Natural killer cell (primary cell): ENCODE data around the gene CACUL1. TPM values are rescaled to one million over a fixed set of nuclear protein-coding genes. Genes with fewer than 3 reads are reported as not detected.

Source experiments
- ATAC-seq, 3 donors: fragments of 150-1000 bp in 2 of 3; fragments of 200-7000 bp in 1 of 3; cut with Tn5 transposase; 1 replicate in 1 of 3; 2 replicates in 2 of 3; pipeline ENCODE4 v1.10.0; 2021; ENCODE audit warnings: mild to moderate bottlenecking in 2 of 3, moderate library complexity in 2 of 3
- DNase-seq, 2 donors: peaks; one replicate each; pipeline versions ENCODE4 v3.0.0 to v3.0.0-alpha.2; 2013 to 2021; ENCODE audit warnings: mixed read lengths in 1 of 2
- H3K27ac ChIP-seq: one replicate; pipeline ENCODE4 v1.5.1; 2013; ENCODE audit warnings: mild to moderate bottlenecking, low read length
- H3K27me3 ChIP-seq: one replicate; pipeline ENCODE4 v1.6.1; 2013; ENCODE audit warnings: low read length; ENCODE audit not compliant: control insufficient read depth, insufficient read depth
- H3K36me3 ChIP-seq: one replicate; pipeline ENCODE4 v1.6.1; 2013; ENCODE audit warnings: low read length; ENCODE audit not compliant: control insufficient read depth, insufficient read depth
- H3K4me1 ChIP-seq: one replicate; pipeline ENCODE4 v1.6.1; 2013; ENCODE audit warnings: low read length; ENCODE audit not compliant: control insufficient read depth, insufficient read depth
- H3K4me3 ChIP-seq: one replicate; pipeline ENCODE4 v1.5.1; 2013; ENCODE audit warnings: low read length
- H3K9me3 ChIP-seq: one replicate; pipeline ENCODE4 v1.6.1; 2013; ENCODE audit warnings: low read length; ENCODE audit not compliant: control insufficient read depth, insufficient read depth
- H3K27ac Mint-ChIP-seq, 2 donors: one replicate each; pipeline ENCODE4 v1.8.0; 2022; ENCODE audit warnings: mild to moderate bottlenecking in 2 of 2, mixed read lengths in 2 of 2, moderate library complexity in 1 of 2
- H3K27me3 Mint-ChIP-seq, 2 donors: one replicate each; pipeline ENCODE4 v1.8.0; 2022; ENCODE audit warnings: low read depth in 2 of 2, mixed read lengths in 2 of 2
- H3K36me3 Mint-ChIP-seq: one replicate; pipeline ENCODE4 v1.8.0; 2022; ENCODE audit warnings: mixed read lengths
- H3K4me1 Mint-ChIP-seq, 2 donors: one replicate each; pipeline ENCODE4 v1.8.0; 2022; ENCODE audit warnings: mixed read lengths in 2 of 2
- H3K4me3 Mint-ChIP-seq: one replicate; pipeline ENCODE4 v1.8.0; 2022; ENCODE audit warnings: mild to moderate bottlenecking, moderate library complexity, mixed read lengths
- H3K9me3 Mint-ChIP-seq, 2 donors: one replicate each; pipeline ENCODE4 v1.8.0; 2022; ENCODE audit warnings: mixed read lengths in 2 of 2
- CTCF ChIP-seq: fragments of 200-600 bp; IDR thresholded peaks from one replicate; pipeline ENCODE4 v1.8.0; 2022; ENCODE audit warnings: antibody characterized with exemption
- WGBS: methylation state at CpG from one replicate; pipeline ENCODE4 v1.1.7; 2013; ENCODE audit warnings: missing lambda C conversion rate; ENCODE audit not compliant: insufficient coverage; 5-methylcytosine and 5-hydroxymethylcytosine counted together
- intact Hi-C: fragments of 100-400 bp; cut with micrococcal nuclease; formaldehyde crosslinking; loops from one replicate; pipeline ENCODE4 v1.14.2; 2022
- total RNA-seq, 4 donors: library from RNA; stranded (reverse); fragments of 120-200 nt in 1 of 4; gene quantifications; one replicate each; pipeline versions ENCODE4 v1.2.3 to v1.2.4, GENCODE V29; 2013 to 2022

CACUL1 gene
- total RNA-seq, 3 donors from 2014 or later (not counting 1 experiment from before 2014, with no cell fraction given), result 45.4 to 65.9 (median 47.6) TPM

GRCh38 chr10:118666350-118666749, 88.4 kb downstream of the CACUL1 start:
- Histone ChIP-seq H3K27me3 (peaks cover 6% of the 10 kb centered on the region), H3K27ac (no peak overlapping the region), H3K4me3 (no peak overlapping the region), H3K9me3 (peaks cover 3% of the 10 kb centered on the region), H3K4me1 (peaks cover 13% of the 10 kb centered on the region), H3K36me3 (no peaks in the 10 kb centered on the region)
- intact Hi-C loops, result no loop called here
- H3K27me3 Mint-ChIP-seq, result peaks cover 14 to 26% of the 10 kb centered on the region in 2 donors
- no peak for DNase-seq
- peaks cover 7% of the 10 kb centered on the region in 2 donors for H3K4me1 Mint-ChIP-seq
- no peak overlapping the region for H3K4me3 Mint-ChIP-seq
- H3K36me3 Mint-ChIP-seq, result no peaks in the 10 kb centered on the region
- no peak overlapping the region for H3K27ac Mint-ChIP-seq
- 80% methylated on average over 4 of the region's 4 CpGs for WGBS
- TF ChIP-seq CTCF, result no peak
- H3K9me3 Mint-ChIP-seq, result no peaks in the 10 kb centered on the region
- ATAC-seq, result no peak

- Mint-ChIP-seq H3K4me1 (peaks cover 5 to 7% of the 10 kb centered on the region in 2 donors), H3K27me3 (peaks cover 21 to 31% of the 10 kb centered on the region in 2 donors), H3K9me3 (no peaks in the 10 kb centered on the region), H3K4me3 (no peak overlapping the region), H3K27ac (no peak overlapping the region), H3K36me3 (no peaks in the 10 kb centered on the region)
- no peak overlapping the region for H3K27ac ChIP-seq
- intact Hi-C loops, result no loop called here
- H3K27me3 ChIP-seq, result peaks cover 6% of the 10 kb centered on the region
- no peak for ATAC-seq
- 44% methylated on average over 4 of the region's 6 CpGs for WGBS
- H3K36me3 ChIP-seq, result no peaks in the 10 kb centered on the region
- no peak for DNase-seq
- TF ChIP-seq CTCF, result no peak
- H3K4me3 ChIP-seq, result no peak overlapping the region
- H3K9me3 ChIP-seq, result peaks cover 3% of the 10 kb centered on the region
- H3K4me1 ChIP-seq, result peaks cover 11% of the 10 kb centered on the region
Observed at GRCh38 chr10:118664321-118664720, 90.4 kb downstream of the CACUL1 start.

- 87% methylated on average over 3 of the region's 3 CpGs for WGBS
- no peak overlapping the region for H3K4me3 ChIP-seq
- intact Hi-C loops, result no loop called here
- Mint-ChIP-seq H3K4me3 (no peak overlapping the region), H3K27me3 (peaks cover 21 to 33% of the 10 kb centered on the region in 2 donors), H3K27ac (no peak overlapping the region), H3K4me1 (peaks cover 3% of the 10 kb centered on the region in 2 donors), H3K9me3 (no peaks in the 10 kb centered on the region), H3K36me3 (no peaks in the 10 kb centered on the region)
- peaks cover 6% of the 10 kb centered on the region for H3K27me3 ChIP-seq
- H3K27ac ChIP-seq, result no peak overlapping the region
- no peaks in the 10 kb centered on the region for H3K36me3 ChIP-seq
- H3K9me3 ChIP-seq, result peaks cover 3% of the 10 kb centered on the region
- H3K4me1 ChIP-seq, result peaks cover 7% of the 10 kb centered on the region
- no peak for DNase-seq
- no peak for TF ChIP-seq CTCF
- no peak for ATAC-seq
Observed at GRCh38 chr10:118663176-118663575, 91.6 kb downstream of the CACUL1 start.
